H1 (cell line): ENCODE data around the gene SLC24A3. TPM values are rescaled to one million over a fixed set of nuclear protein-coding genes. Genes with fewer than 3 reads are reported as not detected.

Experiments used
- NANOG ChIP-seq: IDR thresholded peaks from 2 replicates; pipeline ENCODE4 v1.6.1; 2011; ENCODE audit warnings: low read length, low read depth, mild to moderate bottlenecking, inconsistent platforms; ENCODE audit not compliant: insufficient read depth, poor library complexity, severe bottlenecking
- polyA plus RNA-seq, 7 experiments: library from polyadenylated mRNA; depleted of rRNA in 3 of 7; stranded (reverse) in 5 of 7; unstranded in 2 of 7; fragments of >200 nt in 5 of 7; fragments of 200-250 nt in 2 of 7; gene quantifications; 1 replicate in 5 of 7; 2 replicates in 1 of 7; 4 replicates in 1 of 7; pipeline versions ENCODE4 v1.2.1 to v1.2.3, GENCODE V29; 2011 to 2013; ENCODE audit warnings: missing spikeins in 2 of 7, mixed read lengths in 2 of 7
- total RNA-seq: library from RNA; stranded (reverse); fragmentation: NEBNext Ultra II Directional; extraction: Animal tissue kit (Norgen Biotek cat#: 25700); gene quantifications from 2 replicates; pipeline ENCODE4 v1.2.1, GENCODE V29; 2021

SLC24A3 gene
- total and polyA plus RNA-seq, 2 of the 8 experiments (the other 6 are each of a cell fraction or from before 2014, with no cell fraction given), result 4.5 to 6.3 TPM

GRCh38 chr20:19644085-19644484, 431.6 kb downstream of the SLC24A3 start (continued):
- TF ChIP-seq NANOG, result no peak
- TF ChIP-seq, all 59 proteins: peak for 0
